ENCODE measurements around the gene SLC16A6. TPM values are rescaled to one million over a fixed set of nuclear protein-coding genes. Genes with fewer than 3 reads are reported as not detected.
"Not testable (repeated sequence)": the region's sequence is repeated elsewhere in the genome, so short reads cannot be mapped to it uniquely, and the experiment has no call there.

Gene SLC16A6
- total RNA-seq, 1 experiment from 2014 or later, result 1.4 TPM

DNA sequence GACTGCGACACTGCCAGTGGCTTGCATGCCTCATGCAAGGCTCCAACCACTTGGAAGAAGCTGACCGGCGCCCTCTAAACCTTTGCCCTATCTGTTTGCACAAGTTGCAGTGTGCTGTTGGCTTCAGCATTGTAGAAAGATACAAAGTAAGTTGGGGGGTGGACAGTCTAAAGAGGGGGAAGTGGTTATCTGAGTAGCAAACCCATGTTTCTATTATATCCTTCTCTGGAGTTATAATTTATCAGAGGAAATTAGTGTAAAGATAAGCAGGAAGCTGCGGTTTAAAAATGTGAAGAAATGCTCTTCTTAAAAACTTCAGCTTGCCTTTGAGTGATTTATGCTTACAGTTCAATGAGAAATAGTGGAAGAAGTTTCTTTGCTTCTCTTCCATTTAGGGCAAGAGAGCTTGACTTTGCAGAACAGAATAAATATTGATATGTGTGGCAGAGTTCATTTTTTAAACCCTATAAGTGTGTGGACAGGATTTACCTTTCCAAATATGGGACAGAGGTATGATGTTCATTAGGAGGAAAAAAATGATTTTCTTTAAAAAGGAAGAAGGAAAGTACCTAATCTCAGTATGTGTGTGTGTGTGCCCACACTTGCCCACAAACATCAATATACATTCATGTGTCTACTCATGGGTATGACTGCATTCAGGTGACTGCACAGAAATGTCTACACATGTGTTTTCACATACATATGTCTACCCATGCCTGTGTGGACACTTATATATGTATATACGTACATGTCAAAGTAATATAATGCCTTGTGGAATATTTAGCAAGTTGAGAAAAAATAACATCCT, 35.0 kb downstream of the SLC16A6 start:
- H3K9ac ChIP-seq (ENCODE audit: low read length), result no peak overlapping the region
- TF ChIP-seq, protein P1, sequence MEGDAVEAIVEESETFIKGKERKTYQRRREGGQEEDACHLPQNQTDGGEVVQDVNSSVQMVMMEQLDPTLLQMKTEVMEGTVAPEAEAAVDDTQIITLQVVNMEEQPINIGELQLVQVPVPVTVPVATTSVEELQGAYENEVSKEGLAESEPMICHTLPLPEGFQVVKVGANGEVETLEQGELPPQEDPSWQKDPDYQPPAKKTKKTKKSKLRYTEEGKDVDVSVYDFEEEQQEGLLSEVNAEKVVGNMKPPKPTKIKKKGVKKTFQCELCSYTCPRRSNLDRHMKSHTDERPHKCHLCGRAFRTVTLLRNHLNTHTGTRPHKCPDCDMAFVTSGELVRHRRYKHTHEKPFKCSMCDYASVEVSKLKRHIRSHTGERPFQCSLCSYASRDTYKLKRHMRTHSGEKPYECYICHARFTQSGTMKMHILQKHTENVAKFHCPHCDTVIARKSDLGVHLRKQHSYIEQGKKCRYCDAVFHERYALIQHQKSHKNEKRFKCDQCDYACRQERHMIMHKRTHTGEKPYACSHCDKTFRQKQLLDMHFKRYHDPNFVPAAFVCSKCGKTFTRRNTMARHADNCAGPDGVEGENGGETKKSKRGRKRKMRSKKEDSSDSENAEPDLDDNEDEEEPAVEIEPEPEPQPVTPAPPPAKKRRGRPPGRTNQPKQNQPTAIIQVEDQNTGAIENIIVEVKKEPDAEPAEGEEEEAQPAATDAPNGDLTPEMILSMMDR (conservative IDR thresholded peaks at IDR 0.05; ENCODE audit: low read depth, low read length), result no peak
- no peak for TF ChIP-seq EZH2 (IDR thresholded peaks at IDR 0.05; ENCODE audit: low read length, unreplicated experiment)
- TF ChIP-seq EZH2phosphoT487 (IDR thresholded peaks at IDR 0.05; ENCODE audit: borderline replicate concordance, low read length), result no peak
- BruUV-seq (replicated peaks), result no TSS peak

DNA sequence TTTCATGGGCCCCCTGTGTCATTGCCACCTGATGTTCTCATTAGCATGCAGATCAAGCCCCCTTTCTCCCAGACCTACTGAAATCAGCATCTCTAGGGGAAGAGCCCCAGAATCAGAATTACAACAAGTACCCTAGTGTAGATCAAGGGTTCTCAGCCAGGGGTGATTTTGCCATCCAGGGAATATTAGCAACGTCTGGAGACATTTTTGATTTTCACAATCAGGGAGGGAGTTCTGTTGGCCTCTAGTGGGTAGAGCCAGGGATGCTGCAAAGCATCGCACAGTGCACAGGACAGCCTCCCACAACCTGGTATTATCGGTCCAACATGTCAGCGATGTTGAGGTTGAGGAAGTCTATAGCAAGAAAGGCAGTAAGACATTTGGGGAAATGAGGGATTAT, 35.8 kb downstream of the SLC16A6 start:
- Histone ChIP-seq H3K9ac (ENCODE audit: low read length) (no peak overlapping the region), H3F3A (ENCODE audit: low read length, unreplicated experiment) (no peaks in the 10 kb centered on the region), H3K27ac (ENCODE audit: low read length) (no peak overlapping the region), H3K9me3 (ENCODE audit: low read length) (no peaks in the 10 kb centered on the region), H3K36me3 (ENCODE audit: low read depth, low read length) (peaks cover 9% of the 10 kb centered on the region; the same call in 1 of the 2 replicates), H2AFZ (ENCODE audit: low read length) (no peak overlapping the region), H3K9me2 (replicated peaks; ENCODE audit: low read length) (no peaks in the 10 kb centered on the region), H3K27me3 (ENCODE audit: low read length) (no peaks in the 10 kb centered on the region), H4K20me1 (ENCODE audit: low read length) (no peaks in the 10 kb centered on the region), H3K4me3 (ENCODE audit: low read length) (no peak overlapping the region), H3K4me2 (ENCODE audit: low read length) (no peak overlapping the region), H3K79me2 (ENCODE audit: low read length) (no peaks in the 10 kb centered on the region), H3K4me1 (ENCODE audit: insufficient read depth, low read length) (no peaks in the 10 kb centered on the region)
- ChIA-PET POLR2A (ENCODE audit: unreplicated experiment) (no interaction called here), CTCF (no interaction called here)
- TF ChIP-seq, protein P1 (conservative IDR thresholded peaks at IDR 0.05; ENCODE audit: low read depth, low read length), result no peak
- no peak for TF ChIP-seq EZH2 (IDR thresholded peaks at IDR 0.05; ENCODE audit: low read length, unreplicated experiment)
- no peak for TF ChIP-seq EZH2phosphoT487 (IDR thresholded peaks at IDR 0.05; ENCODE audit: borderline replicate concordance, low read length)
- BruUV-seq (replicated peaks), result no TSS peak
- ATAC-seq (no peak), DNase-seq (no peak)
- intact Hi-C loops (cut with micrococcal nuclease), result no loop called here

More for the DNA sequence above, 35.0 kb downstream of the SLC16A6 start:
- no peak for DNase-seq
- CTCF ChIA-PET, result no interaction called here
- POLR2A ChIA-PET (ENCODE audit: unreplicated experiment), result no interaction called here
- H3K4me1 ChIP-seq (ENCODE audit: insufficient read depth, low read length), result no peaks in the 10 kb centered on the region
- peaks cover 9% of the 10 kb centered on the region; the same call in 1 of the 2 replicates for H3K36me3 ChIP-seq (ENCODE audit: low read depth, low read length)
- H3K9me2 ChIP-seq (replicated peaks; ENCODE audit: low read length), result no peaks in the 10 kb centered on the region
- H3K79me2 ChIP-seq (ENCODE audit: low read length), result no peaks in the 10 kb centered on the region
- H3K4me3 ChIP-seq (ENCODE audit: low read length), result no peak overlapping the region
- H3K27ac ChIP-seq (ENCODE audit: low read length), result no peak overlapping the region
- no peak for ATAC-seq
- intact Hi-C loops (cut with micrococcal nuclease), result no loop called here
- no peaks in the 10 kb centered on the region for H3K9me3 ChIP-seq (ENCODE audit: low read length)
- no peaks in the 10 kb centered on the region for H3F3A ChIP-seq (ENCODE audit: low read length, unreplicated experiment)
- H3K27me3 ChIP-seq (ENCODE audit: low read length), result no peaks in the 10 kb centered on the region
- H3K4me2 ChIP-seq (ENCODE audit: low read length), result no peak overlapping the region
- H2AFZ ChIP-seq (ENCODE audit: low read length), result no peak overlapping the region
- no peaks in the 10 kb centered on the region for H4K20me1 ChIP-seq (ENCODE audit: low read length)

DNA sequence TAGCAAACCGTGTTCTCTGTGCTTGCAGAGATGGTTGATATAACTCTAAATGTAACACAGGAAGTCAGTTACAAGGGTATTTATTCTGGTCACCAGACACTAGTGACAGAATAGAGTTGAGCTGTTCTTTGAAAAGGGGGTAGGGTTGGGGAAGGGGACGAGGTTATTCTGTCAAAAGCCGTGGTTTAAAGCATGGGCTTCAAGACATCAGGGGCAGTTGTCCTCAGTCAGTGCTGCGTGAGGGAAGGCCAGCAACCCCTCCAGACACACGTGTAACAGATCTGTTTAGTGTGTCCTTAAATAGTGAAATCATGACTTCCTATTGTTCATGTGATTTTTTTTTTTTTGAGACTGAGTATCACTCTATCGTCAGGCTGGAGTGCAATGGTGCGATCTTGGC, 37.5 kb downstream of the SLC16A6 start:
- H3F3A ChIP-seq (ENCODE audit: low read length, unreplicated experiment); H3K4me3 ChIP-seq (ENCODE audit: low read length); POLR2A ChIA-PET (ENCODE audit: unreplicated experiment); H3K27me3 ChIP-seq (ENCODE audit: low read length); H3K9ac ChIP-seq (ENCODE audit: low read length); DNase-seq; H4K20me1 ChIP-seq (ENCODE audit: low read length); H3K9me3 ChIP-seq (ENCODE audit: low read length); H2AFZ ChIP-seq (ENCODE audit: low read length); H3K27ac ChIP-seq (ENCODE audit: low read length); ATAC-seq; H3K4me2 ChIP-seq (ENCODE audit: low read length); H3K9me2 ChIP-seq (replicated peaks; ENCODE audit: low read length); intact Hi-C loops (cut with micrococcal nuclease); H3K79me2 ChIP-seq (ENCODE audit: low read length); BruUV-seq (replicated peaks); CTCF ChIA-PET; H3K4me1 ChIP-seq (ENCODE audit: insufficient read depth, low read length); H3K36me3 ChIP-seq (ENCODE audit: low read depth, low read length): not testable (repeated sequence)

All from PC-3 (cell line).